HG02763 (cell line): ENCODE data around the gene MYOM1.
"Not testable (repeated sequence)": the region's sequence is repeated elsewhere in the genome, so short reads cannot be mapped to it uniquely, and the experiment has no call there.

Experiments
- ATAC-seq: cut with Tn5 transposase; IDR thresholded peaks from one replicate; pipeline ENCODE4 v1.9.1; 2021; ENCODE audit warnings: mild to moderate bottlenecking, moderate library complexity; ENCODE audit not compliant: unreplicated experiment

The MYOM1 gene

GRCh38 chr18:3061581-3062312 is 158.0 kb downstream of the MYOM1 start:
- ATAC-seq = no peak

- ATAC-seq = no peak
Measured at GRCh38 chr18:3060667-3061580, 158.8 kb downstream of the MYOM1 start.

DNA sequence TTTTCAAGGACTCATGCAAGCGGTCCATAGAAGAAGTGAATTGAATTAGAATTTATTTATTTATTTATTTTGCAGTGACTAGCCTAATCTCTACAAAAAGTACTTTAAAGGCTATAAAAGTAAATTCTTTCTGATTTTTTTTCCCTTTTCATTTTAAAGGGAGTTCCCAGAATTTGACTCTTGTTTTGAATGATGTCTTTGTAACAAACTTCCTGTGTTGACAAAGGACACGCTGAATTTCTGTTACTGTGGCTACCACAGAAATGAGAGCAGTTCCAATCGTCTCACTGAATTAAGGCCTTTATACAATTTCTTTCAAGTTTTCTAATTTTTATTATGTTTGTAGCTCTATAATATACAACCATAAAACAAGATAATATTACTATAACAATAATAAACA is 160.5 kb downstream of the MYOM1 start:
- ATAC-seq = no peak

DNA sequence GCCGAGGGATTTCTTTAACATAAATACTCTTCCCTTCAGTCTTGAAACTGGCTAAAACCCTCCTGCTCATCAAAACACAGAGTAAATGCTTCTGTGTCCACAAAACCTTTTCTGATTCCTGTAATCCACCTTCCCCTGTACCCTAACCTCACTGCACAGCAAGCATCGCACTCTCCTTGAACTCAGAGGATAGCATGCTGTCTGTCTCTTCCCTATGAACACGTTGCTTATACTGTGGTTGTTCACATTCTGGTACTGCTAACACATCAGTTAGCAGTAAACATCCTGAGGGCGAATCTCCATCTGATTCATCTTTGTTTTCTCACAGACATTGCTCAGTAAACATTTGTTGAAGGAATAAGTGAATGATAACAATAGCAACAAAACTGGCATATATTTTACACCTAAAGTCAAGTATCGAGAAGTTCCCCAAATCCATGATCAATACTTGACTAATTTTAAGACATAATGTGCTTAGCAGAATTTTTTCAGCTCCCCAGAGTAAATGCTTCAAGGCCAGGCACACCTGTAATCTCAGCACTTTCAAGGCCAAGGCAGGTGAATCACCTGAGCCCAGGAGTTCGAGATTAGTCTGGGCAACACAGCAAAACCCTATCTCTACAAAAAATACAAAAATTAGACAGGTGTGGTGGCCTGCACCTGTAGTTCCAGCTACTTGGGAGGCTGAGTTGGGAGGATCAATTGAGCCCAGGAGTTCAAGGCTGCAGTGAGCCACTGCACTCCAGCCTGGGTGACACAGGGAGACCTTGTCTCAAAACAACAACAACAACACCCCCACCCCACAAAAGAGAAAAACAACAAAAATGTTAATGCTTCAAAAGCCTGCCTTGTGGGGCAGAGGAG is 161.2 kb downstream of the MYOM1 start:
- no peak for ATAC-seq

GRCh38 chr18:3057526-3057925 is 162.2 kb downstream of the MYOM1 start:
- no peak for ATAC-seq

DNA sequence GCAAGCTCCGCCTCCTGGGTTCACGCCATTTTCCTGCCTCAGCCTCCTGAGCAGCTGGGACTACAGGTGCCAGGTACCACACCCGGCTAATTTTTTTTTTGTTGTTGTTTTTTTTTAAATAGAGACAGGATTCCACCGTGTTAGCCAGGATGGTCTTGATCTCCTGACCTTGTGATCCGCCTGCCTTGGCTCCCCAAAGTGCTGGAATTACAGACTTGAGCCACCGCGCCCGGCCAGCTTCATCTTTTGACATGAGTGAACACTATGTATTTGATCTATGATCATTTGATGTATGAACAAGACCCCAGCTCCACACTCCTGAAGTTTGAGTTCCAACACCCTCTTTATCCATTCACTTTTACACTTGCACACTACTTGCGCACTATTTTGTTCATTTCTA is 163.5 kb downstream of the MYOM1 start:
- ATAC-seq = no peak

GRCh38 chr18:3055816-3056215 is 164.0 kb downstream of the MYOM1 start:
- no peak for ATAC-seq

DNA sequence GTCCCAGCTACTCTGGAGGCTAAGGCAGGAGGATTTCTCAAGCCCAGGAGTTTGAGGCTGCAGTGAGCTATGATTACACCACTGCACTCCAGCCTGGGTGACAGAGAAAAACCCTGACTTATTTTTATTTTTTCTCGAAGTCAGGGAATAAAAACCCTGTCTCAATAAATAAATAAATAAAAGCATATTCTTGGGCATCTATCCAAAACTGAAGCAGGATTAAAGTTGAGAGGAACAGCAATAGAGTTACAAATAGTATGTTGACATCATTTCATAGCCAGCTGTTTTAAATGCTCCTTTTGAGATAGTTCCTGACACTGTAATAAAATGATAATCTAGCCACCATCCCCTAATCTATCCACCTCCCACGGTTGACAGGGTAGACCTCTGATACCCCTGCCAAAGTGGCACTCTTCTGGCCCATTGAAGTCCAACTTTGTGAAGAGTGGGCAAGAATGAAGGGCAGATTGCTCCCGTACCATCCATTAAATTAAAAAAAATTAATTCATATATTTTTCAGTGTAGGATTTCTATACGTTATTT is 164.5 kb downstream of the MYOM1 start:
- ATAC-seq = no peak

DNA sequence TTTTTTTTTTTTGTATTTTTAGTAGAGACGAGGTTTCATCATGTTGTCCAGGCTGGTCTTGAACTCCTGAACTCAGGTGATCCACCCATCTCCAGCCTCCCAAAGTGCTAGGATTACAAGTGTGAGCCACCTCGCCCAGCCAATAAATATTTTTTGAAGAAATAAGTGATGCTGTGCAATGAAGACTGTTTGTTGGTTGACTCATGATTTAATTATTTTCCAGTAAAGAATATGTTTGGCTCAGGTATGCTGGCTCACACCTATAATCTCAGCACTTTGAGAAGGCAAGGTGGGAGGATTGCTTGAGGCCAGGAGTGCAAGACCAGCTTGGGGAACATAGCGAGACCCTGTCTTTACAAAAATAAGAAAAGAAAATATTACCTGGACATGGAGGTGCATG is 165.0 kb downstream of the MYOM1 start:
- no peak for ATAC-seq

- ATAC-seq = no peak
Measured at GRCh38 chr18:3054214-3054613, 165.6 kb downstream of the MYOM1 start.

DNA sequence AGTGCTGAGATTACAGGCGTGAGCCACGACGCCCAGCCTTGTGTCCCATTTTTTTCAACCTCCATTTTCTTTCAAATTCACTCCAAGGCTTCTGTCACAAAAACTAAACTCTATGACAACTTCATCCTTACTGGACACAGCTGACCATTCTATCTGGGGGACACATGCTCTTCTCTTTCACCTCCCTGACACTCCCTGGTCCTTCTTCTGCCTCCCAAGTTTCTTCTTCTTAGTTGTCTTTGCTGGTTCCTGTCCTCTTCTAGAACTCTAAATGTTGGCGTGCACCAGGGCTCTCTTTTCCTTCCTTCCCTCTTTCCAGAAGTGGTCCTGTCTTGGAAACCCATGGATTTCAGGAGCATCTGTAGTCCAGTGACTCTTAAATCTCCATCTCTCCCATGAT is 166.7 kb downstream of the MYOM1 start:
- no peak for ATAC-seq

DNA sequence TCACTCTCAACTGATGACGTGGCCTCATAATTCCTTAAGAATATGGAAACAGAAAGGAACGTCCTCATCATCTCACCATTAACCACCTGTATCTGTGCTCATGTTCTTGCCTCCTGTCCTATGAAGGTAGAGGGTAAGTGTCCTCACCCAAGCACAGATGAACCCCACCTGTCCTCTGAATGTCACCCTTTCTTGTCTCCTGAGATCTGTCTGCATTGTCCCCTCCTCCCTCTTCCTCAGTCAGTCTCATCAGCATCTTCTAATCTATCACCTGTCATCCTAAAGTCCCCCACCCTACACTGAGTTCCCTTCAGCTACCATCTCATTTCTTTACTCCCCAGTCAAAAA is 167.4 kb downstream of the MYOM1 start:
- ATAC-seq = no peak

- ATAC-seq = no peak
Measured at GRCh38 chr18:3051718-3052410, 167.9 kb downstream of the MYOM1 start.

- ATAC-seq = not testable (repeated sequence)
Measured at GRCh38 chr18:3049897-3050454, 169.8 kb downstream of the MYOM1 start.

GRCh38 chr18:3048820-3049349 is 170.9 kb downstream of the MYOM1 start:
- ATAC-seq = no peak

- ATAC-seq = no peak
Measured at GRCh38 chr18:3048121-3048520, 171.6 kb downstream of the MYOM1 start.

- no peak for ATAC-seq
Measured at GRCh38 chr18:3046216-3046808, 173.5 kb downstream of the MYOM1 start.

DNA sequence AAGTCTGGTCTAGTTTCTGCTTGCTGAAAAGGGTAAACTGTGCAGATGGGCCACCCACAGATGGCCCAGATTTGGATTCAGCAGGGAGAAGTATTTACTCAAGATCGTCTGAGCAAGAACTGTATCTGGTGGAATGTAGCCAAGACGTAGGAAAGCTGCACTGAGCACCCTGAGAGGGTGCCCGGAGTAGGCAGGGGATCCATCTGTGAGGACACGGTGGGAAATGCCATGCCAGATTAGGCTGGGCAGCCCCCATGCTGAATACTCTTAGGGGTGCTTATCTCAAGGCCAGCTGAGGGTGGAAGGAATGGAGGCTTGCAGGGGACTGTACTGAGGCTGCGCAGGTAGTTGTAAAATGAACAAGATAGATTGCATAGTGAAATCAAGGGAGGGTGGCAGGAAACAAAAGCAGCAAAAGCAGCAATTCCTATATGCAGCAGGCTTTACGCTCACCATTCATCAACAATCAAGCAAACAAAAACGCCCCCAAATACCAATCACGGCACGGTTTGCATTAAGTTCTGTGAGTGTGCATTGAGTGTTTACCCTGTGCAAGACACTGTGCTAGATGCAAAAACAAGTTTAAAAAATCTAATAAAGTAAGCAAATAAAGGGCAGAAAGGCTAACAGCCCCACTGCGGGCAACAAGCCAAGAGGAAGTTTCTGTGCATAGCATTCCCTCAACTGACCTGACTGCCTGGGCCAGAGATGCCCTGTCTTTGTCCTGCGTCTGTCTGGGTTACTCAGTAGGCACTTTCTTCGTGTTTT is 174.7 kb downstream of the MYOM1 start:
- ATAC-seq = no peak

DNA sequence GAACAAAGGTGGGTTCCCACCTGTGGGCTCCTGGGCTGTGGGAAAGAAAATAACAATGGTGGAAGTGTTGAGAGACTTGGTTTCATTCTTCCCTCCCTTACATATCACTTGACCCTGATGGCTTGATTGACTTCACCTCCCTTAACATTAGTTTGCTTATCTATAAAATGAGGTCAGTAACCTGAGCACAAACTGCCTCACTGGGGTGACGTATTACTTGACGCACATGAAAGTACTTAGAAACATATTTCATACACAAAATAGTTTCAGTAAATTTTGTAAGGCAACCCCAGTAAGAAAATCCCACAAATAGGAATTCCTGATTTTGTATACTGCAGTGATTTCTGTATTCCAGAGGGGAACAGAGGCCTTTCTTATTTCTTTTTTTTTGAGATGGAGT is 177.4 kb downstream of the MYOM1 start:
- ATAC-seq = no peak
